Vagina (tissue), 2 donors: ENCODE measurements around the gene GFRA1. TPM values are rescaled to one million over a fixed set of nuclear protein-coding genes. Genes with fewer than 3 reads are reported as not detected.

Experiments used
- DNase-seq, 2 donors: peaks; one replicate each; pipeline ENCODE4 v3.0.0-alpha.2; 2017; ENCODE audit errors: extremely low spot score in 2 of 2
- H3K27ac ChIP-seq: fragments of 200-600 bp; sonication (generic); one replicate; pipeline ENCODE4 v1.5.1; 2019
- H3K27me3 ChIP-seq: fragments of 200-600 bp; sonication (generic); one replicate; pipeline ENCODE4 v1.5.1; 2019
- H3K36me3 ChIP-seq, 2 donors: fragments of 200-600 bp; sonication (generic); one replicate each; pipeline ENCODE4 v1.5.1; 2017 to 2019
- H3K4me1 ChIP-seq: fragments of 200-600 bp; sonication (generic); one replicate; pipeline ENCODE4 v1.5.1; 2019
- H3K4me3 ChIP-seq, 2 donors: fragments of 200-600 bp; sonication (generic); 1 replicate in 1 of 2; 2 replicates in 1 of 2; pipeline ENCODE4 v1.5.1; 2016 to 2019
- H3K9me3 ChIP-seq: fragments of 200-600 bp; sonication (generic); one replicate; pipeline ENCODE4 v1.5.1; 2019
- CTCF ChIP-seq, 3 experiments: fragments of 450-650 bp in 2 of 3; fragments of 200-600 bp in 1 of 3; sonication (generic) in 1 of 3; IDR thresholded peaks; one replicate each; pipeline ENCODE4 v1.5.1; 2017 to 2019; ENCODE audit warnings: antibody characterized with exemption in 3 of 3, mild to moderate bottlenecking in 2 of 3, moderate library complexity in 2 of 3
- POLR2A ChIP-seq, 2 donors: fragments of 450-650 bp; IDR thresholded peaks; one replicate each; pipeline ENCODE4 v1.6.1; 2017; ENCODE audit warnings: antibody characterized with exemption in 2 of 2, mild to moderate bottlenecking in 2 of 2, moderate library complexity in 2 of 2
- POLR2AphosphoS5 ChIP-seq, 2 donors: sonication (generic); formaldehyde crosslinking; IDR thresholded peaks; one replicate each; pipeline ENCODE4 v1.9.0; 2017; ENCODE audit warnings: antibody characterized with exemption in 2 of 2, mild to moderate bottlenecking in 2 of 2, low read depth in 1 of 2; ENCODE audit not compliant: insufficient read depth in 1 of 2
- intact Hi-C: fragments of 100-400 bp; cut with DNase I; formaldehyde crosslinking; loops from one replicate; pipeline ENCODE4 v1.15.1; 2023
- total RNA-seq: library from RNA; depleted of rRNA; stranded (reverse); fragments of >200 nt; gene quantifications from one replicate; pipeline ENCODE4 v1.2.3, GENCODE V29; 2016

The GFRA1 gene
- total RNA-seq, 1 donor from 2014 or later = 57.7 TPM

- no peak for DNase-seq
- Histone ChIP-seq H3K9me3 (no peaks in the 10 kb centered on the region), H3K27me3 (no peaks in the 10 kb centered on the region), H3K4me1 (no peaks in the 10 kb centered on the region), H3K4me3 (no peak overlapping the region), H3K36me3 (no peaks in the 10 kb centered on the region), H3K27ac (no peak overlapping the region)
- TF ChIP-seq CTCF (IDR thresholded peaks at IDR 0.05) (no peak), POLR2A (IDR thresholded peaks at IDR 0.05) (no peak), POLR2AphosphoS5 (IDR thresholded peaks at IDR 0.05; ENCODE audit: insufficient read depth in 1 of 2, low read depth in 1 of 2) (no peak)
- intact Hi-C loops = no loop called here
These were observed 34.4 kb upstream of the GFRA1 start for GRCh38 chr10:116307455-116307854.

DNA sequence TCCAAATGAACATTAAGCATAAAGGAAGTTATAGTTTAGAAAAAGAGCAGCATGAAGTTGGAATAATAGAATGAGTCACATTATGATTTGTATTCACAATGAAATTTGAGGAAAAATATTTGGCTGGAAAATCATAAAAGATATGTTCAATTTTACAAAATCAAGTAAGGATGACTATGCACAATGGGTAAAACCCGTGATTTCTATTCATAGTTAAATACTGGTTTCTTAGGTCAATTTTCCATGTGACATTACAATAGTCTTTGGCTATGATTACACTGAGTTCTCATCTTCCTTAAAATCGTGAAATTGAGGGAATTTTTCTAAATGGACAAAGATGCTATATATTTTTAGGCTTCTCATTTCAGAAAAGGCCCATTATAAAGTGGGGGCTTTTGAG lies 33.8 kb upstream of the GFRA1 start:
- Histone ChIP-seq H3K9me3 (no peaks in the 10 kb centered on the region), H3K36me3 (no peaks in the 10 kb centered on the region), H3K27me3 (no peaks in the 10 kb centered on the region), H3K27ac (no peak overlapping the region), H3K4me3 (no peak overlapping the region), H3K4me1 (no peaks in the 10 kb centered on the region)
- TF ChIP-seq POLR2A (IDR thresholded peaks at IDR 0.05) (no peak), POLR2AphosphoS5 (IDR thresholded peaks at IDR 0.05; ENCODE audit: insufficient read depth in 1 of 2, low read depth in 1 of 2) (no peak), CTCF (IDR thresholded peaks at IDR 0.05) (no peak)
- intact Hi-C loops = no loop called here
- no peak for DNase-seq

GRCh38 chr10:116304923-116305322 lies 31.9 kb upstream of the GFRA1 start:
- no peaks in the 10 kb centered on the region for H3K4me1 ChIP-seq
- TF ChIP-seq POLR2AphosphoS5 (IDR thresholded peaks at IDR 0.05; ENCODE audit: insufficient read depth in 1 of 2, low read depth in 1 of 2) = no peak
- no peak for TF ChIP-seq POLR2A (IDR thresholded peaks at IDR 0.05)
- TF ChIP-seq CTCF (IDR thresholded peaks at IDR 0.05) = no peak
- H3K36me3 ChIP-seq = no peaks in the 10 kb centered on the region
- intact Hi-C loops = no loop called here
- H3K27me3 ChIP-seq = no peaks in the 10 kb centered on the region
- no peak for DNase-seq
- H3K27ac ChIP-seq = no peak overlapping the region
- H3K4me3 ChIP-seq = no peak overlapping the region
- H3K9me3 ChIP-seq = no peaks in the 10 kb centered on the region

DNA sequence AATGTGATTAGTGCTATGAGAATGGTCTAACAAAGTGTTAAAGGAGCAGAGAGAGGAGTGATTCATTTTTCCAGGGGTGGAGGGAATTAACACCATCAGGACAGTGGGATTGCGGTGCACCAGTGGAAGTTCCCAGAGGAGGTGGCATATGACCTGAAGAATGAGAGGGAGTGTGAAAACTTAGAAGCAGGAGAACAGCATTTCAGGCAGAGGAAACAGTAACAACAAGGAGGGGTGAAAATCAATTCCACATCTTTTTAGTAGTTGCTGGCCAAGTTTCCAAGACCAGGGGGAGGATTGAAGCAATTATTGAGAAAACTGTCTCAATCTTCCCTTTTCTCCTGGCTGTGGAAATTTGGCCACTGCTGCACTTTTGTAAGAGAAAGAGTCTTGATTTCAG lies 27.5 kb upstream of the GFRA1 start:
- no peak for DNase-seq
- intact Hi-C loops = no loop called here
- Histone ChIP-seq H3K36me3 (no peaks in the 10 kb centered on the region), H3K27ac (no peak overlapping the region), H3K4me3 (no peak overlapping the region), H3K27me3 (no peaks in the 10 kb centered on the region), H3K4me1 (no peaks in the 10 kb centered on the region), H3K9me3 (no peaks in the 10 kb centered on the region)
- TF ChIP-seq POLR2AphosphoS5 (IDR thresholded peaks at IDR 0.05; ENCODE audit: insufficient read depth in 1 of 2, low read depth in 1 of 2) (no peak), CTCF (IDR thresholded peaks at IDR 0.05) (no peak), POLR2A (IDR thresholded peaks at IDR 0.05) (no peak)

GRCh38 chr10:116298586-116298985 lies 25.6 kb upstream of the GFRA1 start:
- DNase-seq = no peak
- no peaks in the 10 kb centered on the region for H3K36me3 ChIP-seq
- no peak overlapping the region for H3K4me3 ChIP-seq
- intact Hi-C loops = no loop called here
- TF ChIP-seq POLR2A (IDR thresholded peaks at IDR 0.05) (no peak), CTCF (IDR thresholded peaks at IDR 0.05) (no peak)
- no peak overlapping the region for H3K27ac ChIP-seq
- no peaks in the 10 kb centered on the region for H3K4me1 ChIP-seq
- H3K9me3 ChIP-seq = no peaks in the 10 kb centered on the region
- no peaks in the 10 kb centered on the region for H3K27me3 ChIP-seq
